NCI-H187 treated with DMSO at 0.1 percent for 48 hours (cell line): ENCODE results near the gene TMUB1.

Experiments
- DNase-seq: peaks from one replicate; lab custom pipeline; 2025; lab: John Stamatoyannopoulos, UW

TMUB1 gene

GRCh38 chr7:151085329-151085690, 2.0 kb upstream of the TMUB1 start:
- DNase-seq, result no peak

- no peak for DNase-seq
Measured at GRCh38 chr7:151083824-151084160, 499 bp upstream of the TMUB1 start.

- DNase-seq, result no peak
Measured at GRCh38 chr7:151082141-151083070, 887 bp downstream of the TMUB1 start.

GRCh38 chr7:151081170-151082101, 1.9 kb downstream of the TMUB1 start:
- no peak for DNase-seq

DNA sequence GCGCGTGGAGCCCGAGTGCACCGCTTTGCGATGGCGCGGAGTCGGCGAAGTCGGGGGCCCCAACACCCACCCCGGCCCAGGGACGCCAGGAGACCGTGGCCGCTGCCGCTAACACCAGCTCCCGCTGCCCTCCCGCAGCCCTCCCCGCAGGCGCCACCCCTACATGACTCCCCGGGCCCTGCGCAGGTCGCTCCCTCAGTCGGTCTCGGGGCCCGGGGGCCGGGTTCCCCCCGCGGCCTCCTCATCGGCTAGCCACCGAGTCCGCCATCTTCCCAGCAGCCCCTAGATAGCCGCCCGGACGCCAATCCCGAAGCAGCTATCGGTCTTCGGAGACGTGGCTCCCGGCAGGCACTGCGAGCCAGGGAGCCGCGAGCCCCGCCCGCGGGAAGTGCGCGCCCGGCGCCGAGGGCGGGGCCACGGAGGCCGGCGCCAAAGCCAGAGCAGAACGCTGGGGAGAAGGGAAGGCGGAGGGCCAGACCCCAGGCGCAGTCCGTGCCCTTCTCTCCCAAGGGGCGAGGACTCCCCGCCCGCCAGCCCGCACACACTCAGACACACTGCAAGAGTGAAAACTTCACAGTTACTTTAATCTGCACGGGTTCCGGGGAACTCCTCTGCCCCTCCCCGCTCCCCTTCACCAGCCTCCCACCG, 2.6 kb downstream of the TMUB1 start, which contains the start of gene FASTK:
Gene FASTK (minus strand): TSS at position 288 of the 648 bp plus-strand sequence. CDS start 43 bp downstream, at position 245.
- peak; percentile 67 for DNase-seq

DNA sequence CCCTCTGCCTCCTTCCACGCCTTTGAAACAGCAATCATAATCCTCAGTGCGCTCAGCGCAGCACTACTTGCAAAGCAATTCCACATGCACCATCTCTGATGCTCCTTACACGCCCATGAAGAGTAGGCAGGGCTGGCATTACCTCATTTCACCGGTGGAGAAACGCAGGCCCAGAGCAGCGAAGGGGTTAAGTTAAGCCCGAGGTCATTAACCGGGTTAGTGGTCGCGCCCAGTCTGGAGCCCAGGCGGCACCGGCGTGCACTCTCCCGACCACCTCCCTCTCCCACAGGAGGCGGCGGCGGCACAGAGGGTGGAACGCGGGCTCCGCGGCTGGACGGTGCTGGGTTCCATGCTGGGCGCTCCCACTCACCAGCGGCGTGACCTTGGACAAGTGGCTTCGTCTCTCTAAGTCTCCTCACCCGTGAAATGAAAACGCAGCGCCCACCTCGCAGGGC, 3.2 kb downstream of the TMUB1 start:
- no peak for DNase-seq

DNA sequence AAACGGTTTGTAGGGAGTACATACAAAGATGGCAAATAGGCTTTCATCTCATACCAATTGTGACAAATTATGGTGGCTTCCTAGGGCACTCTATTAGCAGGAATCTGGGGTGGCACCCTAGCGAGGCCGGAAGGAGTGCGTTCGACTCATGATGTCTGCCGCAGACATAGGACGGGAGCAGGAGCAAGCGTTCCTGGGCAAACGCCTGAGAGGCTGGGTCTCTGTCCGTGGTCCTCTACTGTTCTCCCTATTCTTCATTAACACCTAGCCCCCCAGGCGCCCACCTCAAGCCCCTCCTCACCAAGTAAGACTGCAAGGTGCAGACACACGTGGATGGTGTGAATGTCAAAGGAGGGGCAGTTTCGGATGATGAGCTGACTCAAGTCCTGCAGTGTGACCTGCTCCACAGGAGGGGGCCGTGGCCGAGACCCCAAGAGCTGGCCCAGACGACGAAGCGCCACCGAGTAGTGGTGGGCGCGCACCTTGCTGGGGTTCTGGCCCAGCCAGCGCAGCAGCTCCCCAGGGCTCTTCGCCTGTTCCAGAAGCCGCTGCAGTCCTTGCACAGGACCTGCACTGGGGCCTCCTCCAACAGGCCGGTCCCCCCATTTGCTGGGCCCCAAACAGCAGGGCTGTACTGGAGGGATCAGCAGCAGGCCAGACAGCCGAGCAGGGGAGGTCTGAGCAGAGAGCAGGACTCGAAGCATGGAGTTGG, 3.9 kb downstream of the TMUB1 start:
- DNase-seq, result no peak

DNA sequence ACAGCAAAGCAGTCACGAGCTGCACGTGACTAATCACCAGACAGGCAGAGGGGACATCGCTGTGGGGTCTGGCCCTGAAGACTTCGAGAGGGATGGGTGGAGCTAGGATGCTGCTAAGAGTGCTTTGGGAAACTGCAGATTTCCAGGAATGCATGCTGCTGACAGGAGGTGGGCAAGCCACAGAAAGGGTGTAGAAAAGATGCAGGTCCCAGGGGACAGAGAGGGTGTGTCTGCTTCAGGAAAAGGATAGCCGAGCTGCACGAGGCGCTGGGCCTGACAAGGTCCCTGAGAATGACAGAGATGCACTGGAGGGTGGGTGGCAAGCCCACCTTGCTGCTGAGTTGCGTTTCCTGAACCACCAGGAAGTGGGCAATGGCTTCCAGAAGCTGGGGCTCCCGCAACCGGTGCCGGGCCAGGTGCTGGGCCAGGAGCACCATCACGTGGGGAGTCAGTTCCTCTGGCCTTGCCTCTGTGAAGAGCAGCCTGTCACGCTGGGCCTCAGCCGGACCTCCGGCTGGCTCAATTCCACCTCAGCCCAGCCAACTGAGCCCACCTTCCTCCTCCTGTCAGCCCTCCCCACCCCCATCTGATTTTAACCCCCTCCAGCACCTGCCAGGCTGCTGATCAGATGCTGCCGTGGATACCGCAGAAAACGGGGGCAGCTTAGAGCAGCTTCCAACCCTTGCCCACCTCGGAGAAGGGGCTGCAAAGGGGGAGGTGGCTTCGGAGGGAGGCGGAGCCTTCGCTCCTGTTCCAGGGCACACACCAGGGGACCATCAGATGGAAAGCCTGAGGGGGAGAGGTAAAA, 4.9 kb downstream of the TMUB1 start:
- DNase-seq, result no peak

- DNase-seq, result no peak
Measured at GRCh38 chr7:151077705-151078232, 5.5 kb downstream of the TMUB1 start.

DNA sequence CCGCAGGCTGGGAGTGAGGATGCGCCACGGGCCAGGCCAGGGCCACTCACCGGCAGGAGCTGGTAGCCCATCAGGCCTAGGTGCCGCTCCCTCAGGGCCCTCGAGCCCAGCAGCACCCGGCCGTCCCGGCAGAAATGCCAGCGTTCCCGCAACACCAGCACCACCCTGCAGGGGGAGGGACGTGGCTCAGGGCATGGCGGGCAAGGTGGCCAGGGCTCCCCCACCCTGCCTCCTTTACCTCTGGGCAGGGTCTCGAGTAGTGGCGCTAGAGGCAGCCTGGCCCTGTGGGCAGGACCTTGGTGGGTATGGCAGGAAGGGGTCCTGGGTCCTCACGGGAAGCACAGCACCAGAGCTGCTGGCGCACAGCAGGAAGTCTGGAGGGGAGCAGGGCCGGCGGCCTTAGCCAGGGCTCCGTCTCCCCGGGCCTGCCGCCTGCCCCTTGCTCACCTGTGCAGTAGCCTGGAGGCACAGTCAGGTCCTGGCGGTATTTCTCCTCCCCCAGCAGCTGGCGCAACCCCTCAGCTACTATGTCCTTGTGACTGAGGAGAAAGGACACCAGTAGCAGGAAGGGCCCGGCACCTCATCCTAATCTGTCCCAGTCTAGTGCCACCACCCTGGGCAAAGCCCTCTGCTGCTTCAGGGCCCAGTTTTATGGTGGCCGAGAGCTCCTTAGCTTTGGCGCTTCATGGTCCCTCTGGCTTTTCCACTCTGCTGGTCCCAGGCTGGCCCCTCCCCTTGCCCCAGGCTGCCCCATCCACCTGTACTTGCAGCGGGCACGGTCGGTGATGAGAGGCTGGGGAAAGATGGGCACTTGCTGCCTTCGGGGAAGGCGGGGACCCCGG, 6.2 kb downstream of the TMUB1 start:
- no peak for DNase-seq

DNA sequence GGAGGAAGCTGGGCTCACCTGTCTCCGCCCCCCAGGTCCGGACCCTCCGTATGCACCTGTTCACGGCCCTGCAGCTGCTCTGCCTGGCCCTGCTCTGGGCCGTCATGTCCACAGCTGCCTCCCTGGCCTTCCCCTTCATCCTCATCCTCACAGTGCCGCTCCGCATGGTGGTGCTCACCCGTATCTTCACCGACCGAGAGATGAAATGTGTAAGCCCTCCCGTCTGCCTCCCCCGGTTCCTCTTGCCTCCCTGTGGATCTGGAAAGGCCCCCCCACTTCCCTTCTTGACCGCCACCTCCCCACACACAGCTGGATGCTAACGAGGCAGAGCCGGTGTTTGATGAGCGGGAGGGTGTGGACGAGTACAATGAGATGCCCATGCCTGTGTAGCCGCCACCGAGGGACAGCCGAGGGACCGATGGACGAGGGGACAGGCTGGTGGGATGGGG, 7.3 kb downstream of the TMUB1 start:
- DNase-seq, result no peak

GRCh38 chr7:151075662-151075971, 7.7 kb downstream of the TMUB1 start:
- DNase-seq, result no peak

DNA sequence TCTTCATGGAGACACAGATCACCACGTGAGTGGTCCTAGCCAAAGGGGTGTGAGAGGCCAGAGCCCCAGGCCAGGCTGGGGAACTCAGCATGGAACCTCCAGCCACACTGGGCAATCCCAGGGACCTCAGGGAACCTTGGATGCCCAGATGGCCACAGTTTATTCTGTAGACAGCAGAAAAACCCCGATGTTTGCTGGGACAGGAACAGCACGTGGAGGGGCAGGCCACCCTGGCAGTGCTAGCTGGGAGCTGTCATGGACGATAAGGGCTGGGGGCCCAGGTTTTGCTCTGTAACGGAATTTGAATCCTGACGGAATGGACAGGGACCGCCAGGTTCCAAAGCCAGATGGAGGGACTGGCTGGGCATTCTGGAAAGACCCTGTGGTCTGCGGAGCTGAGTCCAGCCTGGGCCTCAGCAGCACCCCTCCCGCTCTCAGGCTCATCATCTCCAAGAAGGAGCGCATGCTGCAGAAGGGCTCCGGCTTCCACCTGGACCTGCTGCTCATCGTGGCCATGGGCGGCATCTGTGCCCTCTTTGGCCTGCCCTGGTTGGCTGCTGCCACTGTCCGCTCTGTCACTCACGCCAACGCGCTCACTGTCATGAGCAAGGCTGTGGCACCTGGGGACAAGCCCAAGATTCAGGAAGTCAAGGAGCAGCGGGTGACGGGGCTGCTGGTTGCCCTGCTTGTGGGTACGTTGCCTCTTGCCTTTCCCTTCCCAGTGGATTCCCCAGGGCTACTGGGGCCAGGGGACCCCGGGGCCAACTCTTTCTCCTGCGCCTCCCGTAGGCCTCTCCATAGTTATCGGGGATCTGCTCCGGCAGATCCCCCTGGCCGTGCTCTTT, 8.3 kb downstream of the TMUB1 start:
- no peak for DNase-seq

GRCh38 chr7:151073990-151074389, 9.3 kb downstream of the TMUB1 start:
- DNase-seq, result no peak

DNA sequence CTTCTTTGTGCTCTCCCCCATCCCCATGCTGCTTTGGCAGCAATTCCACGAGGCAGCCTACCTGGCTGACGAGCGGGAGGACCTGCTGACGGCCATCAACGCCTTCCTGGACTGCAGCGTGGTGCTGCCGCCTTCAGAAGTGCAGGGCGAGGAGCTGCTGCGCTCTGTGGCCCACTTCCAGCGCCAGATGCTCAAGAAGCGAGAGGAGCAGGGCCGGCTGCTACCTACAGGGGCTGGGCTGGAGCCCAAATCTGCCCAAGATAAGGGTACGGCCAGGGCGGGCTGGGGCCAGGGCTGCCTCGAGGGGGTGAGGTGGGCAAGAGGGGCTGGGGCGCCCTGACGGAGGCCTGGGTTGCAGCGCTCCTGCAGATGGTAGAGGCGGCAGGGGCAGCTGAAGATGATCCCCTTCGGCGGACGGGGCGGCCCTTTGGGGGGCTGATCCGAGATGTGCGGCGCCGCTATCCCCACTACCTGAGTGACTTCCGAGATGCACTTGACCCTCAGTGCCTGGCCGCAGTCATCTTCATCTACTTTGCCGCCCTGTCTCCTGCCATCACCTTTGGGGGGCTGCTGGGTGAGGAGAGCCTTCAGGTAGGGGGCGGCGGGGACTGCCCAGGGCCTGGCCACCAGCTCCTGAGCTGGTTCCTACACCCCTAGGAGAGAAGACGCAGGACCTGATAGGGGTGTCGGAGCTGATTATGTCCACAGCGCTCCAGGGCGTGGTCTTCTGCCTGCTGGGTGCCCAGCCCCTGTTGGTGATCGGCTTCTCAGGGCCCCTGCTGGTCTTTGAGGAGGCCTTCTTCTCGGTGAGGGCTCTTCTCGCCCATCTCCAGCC, 12.0 kb downstream of the TMUB1 start:
- no peak for DNase-seq

DNA sequence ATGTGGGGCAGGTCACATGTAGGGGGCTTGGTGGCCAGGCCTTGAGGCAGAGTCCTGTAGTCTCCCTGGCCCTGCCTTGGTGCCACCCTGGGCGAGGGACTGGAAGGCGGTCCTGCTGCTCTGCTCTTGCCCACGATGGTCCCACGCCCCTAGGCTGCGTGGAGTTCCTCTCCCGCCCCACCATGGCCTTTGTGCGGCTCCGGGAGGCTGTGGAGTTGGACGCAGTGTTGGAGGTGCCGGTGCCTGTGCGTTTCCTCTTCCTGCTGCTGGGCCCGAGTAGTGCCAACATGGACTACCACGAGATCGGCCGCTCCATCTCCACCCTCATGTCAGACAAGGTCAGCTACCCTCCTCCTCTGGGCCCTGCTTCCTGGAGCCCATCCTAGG, 12.7 kb downstream of the TMUB1 start:
- DNase-seq, result no peak

- DNase-seq, result no peak
Measured at GRCh38 chr7:151069841-151070573, 13.3 kb downstream of the TMUB1 start.
